Testis (tissue), 3 donors: ENCODE measurements around the gene CDKAL1. TPM values are rescaled to one million over a fixed set of nuclear protein-coding genes. Genes with fewer than 3 reads are reported as not detected.

Source experiments
- DNase-seq: peaks from one replicate; pipeline ENCODE4 v3.0.0-alpha.2; 2019
- H3K27ac ChIP-seq, 2 donors: fragments of 200-600 bp; sonication (generic); one replicate each; pipeline ENCODE4 v1.5.1; 2019
- H3K27me3 ChIP-seq: fragments of 200-600 bp; sonication (generic); one replicate; pipeline ENCODE4 v1.5.1; 2019
- H3K36me3 ChIP-seq: fragments of 200-600 bp; sonication (generic); one replicate; pipeline ENCODE4 v1.5.1; 2017; ENCODE audit warnings: low read depth; ENCODE audit errors: missing control alignments
- H3K4me1 ChIP-seq: fragments of 200-600 bp; sonication (generic); one replicate; pipeline ENCODE4 v1.5.1; 2019
- H3K4me3 ChIP-seq, 2 donors: fragments of 200-600 bp; sonication (generic); one replicate each; pipeline ENCODE4 v1.5.1; 2017 to 2019
- H3K9me3 ChIP-seq: fragments of 200-600 bp; sonication (generic); one replicate; pipeline ENCODE4 v1.5.1; 2017
- POLR2A ChIP-seq: fragments of 450-650 bp; IDR thresholded peaks from one replicate; pipeline ENCODE4 v1.6.1; 2017; ENCODE audit warnings: antibody characterized with exemption, mild to moderate bottlenecking, moderate library complexity
- WGBS, 2 donors: methylation state at CpG; one replicate each; pipeline ENCODE4 v1.1.5; 2018; 5-methylcytosine and 5-hydroxymethylcytosine counted together
- intact Hi-C: fragments of 100-400 bp; cut with DNase I; formaldehyde crosslinking; loops from one replicate; pipeline ENCODE4 v1.15.1; 2023; ENCODE audit warnings: low total_unique reads
- polyA plus RNA-seq: library from polyadenylated mRNA; stranded (reverse); fragments of 350-450 nt; fragmentation: Illumina TruSeq; extraction: RNeasy Lipid Tissue Mini Kit (QIAGEN cat#74804); gene quantifications from one replicate; pipeline ENCODE4 v1.2.3, GENCODE V29; 2014; ENCODE audit warnings: low read depth, low replicate concordance; ENCODE audit not compliant: insufficient read depth
- total RNA-seq, 2 donors: library from RNA; depleted of rRNA; stranded (reverse); fragments of >200 nt; gene quantifications; one replicate each; pipeline ENCODE4 v1.2.3, GENCODE V29; 2016
- TF ChIP-seq, protein P1 (sequence below), 3 experiments: fragments of 450-650 bp in 2 of 3; fragments of 200-600 bp in 1 of 3; sonication (generic) in 1 of 3; IDR thresholded peaks; one replicate each; pipeline ENCODE4 v1.5.1; 2016 to 2019; ENCODE audit warnings: antibody characterized with exemption in 3 of 3, mild to moderate bottlenecking in 2 of 3, moderate library complexity in 1 of 3

CDKAL1 gene
- total and polyA plus RNA-seq, 3 donors from 2014 or later = 11.1 to 18.5 (median 16.1) TPM

DNA sequence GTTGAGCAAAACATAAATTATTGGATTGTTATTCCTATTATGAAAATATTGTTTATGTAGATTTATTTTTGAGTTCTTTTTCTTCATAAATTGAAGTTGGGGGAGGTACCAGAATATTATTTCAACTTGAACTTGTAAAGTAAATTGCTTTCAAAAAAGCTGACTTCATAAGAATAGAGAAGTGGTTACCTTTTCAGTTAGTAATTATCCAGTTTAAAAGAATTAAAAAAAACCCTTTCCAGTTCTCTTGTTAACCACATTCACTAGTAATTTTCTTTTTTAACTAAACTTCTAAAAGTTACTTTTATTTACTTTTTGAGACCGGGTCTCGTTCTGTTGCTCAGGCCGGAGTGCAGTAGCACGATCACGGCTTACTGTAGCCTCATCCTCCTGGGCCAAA lies 124.3 kb downstream of the CDKAL1 start:
- Histone ChIP-seq H3K4me3 (no peak overlapping the region), H3K36me3 (no peaks in the 10 kb centered on the region), H3K27ac (no peak overlapping the region), H3K9me3 (no peaks in the 10 kb centered on the region), H3K4me1 (no peaks in the 10 kb centered on the region), H3K27me3 (no peaks in the 10 kb centered on the region)
- 96 to 98% methylated on average over 5 of the region's 5 CpGs for WGBS, 2 donors
- intact Hi-C loops = no loop called here
- DNase-seq = no peak
- TF ChIP-seq, protein P1, sequence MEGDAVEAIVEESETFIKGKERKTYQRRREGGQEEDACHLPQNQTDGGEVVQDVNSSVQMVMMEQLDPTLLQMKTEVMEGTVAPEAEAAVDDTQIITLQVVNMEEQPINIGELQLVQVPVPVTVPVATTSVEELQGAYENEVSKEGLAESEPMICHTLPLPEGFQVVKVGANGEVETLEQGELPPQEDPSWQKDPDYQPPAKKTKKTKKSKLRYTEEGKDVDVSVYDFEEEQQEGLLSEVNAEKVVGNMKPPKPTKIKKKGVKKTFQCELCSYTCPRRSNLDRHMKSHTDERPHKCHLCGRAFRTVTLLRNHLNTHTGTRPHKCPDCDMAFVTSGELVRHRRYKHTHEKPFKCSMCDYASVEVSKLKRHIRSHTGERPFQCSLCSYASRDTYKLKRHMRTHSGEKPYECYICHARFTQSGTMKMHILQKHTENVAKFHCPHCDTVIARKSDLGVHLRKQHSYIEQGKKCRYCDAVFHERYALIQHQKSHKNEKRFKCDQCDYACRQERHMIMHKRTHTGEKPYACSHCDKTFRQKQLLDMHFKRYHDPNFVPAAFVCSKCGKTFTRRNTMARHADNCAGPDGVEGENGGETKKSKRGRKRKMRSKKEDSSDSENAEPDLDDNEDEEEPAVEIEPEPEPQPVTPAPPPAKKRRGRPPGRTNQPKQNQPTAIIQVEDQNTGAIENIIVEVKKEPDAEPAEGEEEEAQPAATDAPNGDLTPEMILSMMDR (IDR thresholded peaks at IDR 0.05) = no peak
- no peak for TF ChIP-seq POLR2A

DNA sequence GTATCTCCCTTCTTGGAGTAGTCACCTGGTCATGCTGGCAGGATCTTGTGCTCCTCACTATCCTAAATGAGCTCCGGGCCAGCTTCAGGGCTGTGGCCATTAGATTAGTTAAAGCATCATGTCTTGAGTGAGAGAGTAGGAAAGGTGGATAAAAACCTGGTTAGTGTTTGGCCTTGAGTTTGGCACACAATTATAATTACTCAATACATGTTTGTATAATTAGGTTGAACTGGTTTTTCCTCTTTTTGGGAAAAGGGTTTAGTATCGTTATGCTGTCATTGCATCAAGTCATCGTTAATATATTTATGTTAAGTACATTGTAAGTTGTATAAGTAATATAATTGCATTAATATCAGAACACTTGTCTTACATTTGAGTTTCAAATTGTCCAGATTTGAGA lies 126.3 kb downstream of the CDKAL1 start:
- 84 to 89% methylated on average over 3 of the region's 3 CpGs for WGBS, 2 donors

DNA sequence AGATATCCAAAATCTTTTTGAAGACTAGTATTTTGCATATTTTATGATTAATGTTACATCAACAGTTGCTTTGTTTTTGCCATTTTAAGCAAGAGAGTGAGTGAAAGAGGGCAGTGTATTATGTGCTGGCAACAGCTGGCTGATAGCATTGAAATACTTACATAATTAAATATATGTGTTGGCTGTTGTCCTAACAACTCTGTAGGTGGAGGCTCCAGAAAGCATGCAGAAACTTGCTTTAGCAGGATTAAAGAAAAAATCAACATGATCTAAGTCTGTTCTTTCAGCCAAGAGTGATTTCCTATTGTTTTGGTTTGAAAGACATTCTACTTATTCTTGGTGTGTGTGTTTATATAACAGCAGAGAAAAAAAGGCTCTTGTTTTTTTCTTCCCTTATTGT lies 127.5 kb downstream of the CDKAL1 start:
- DNase-seq = no peak
- Histone ChIP-seq H3K4me1 (no peaks in the 10 kb centered on the region), H3K4me3 (no peak overlapping the region), H3K27ac (no peak overlapping the region), H3K27me3 (no peaks in the 10 kb centered on the region), H3K9me3 (no peaks in the 10 kb centered on the region), H3K36me3 (no peaks in the 10 kb centered on the region)
- TF ChIP-seq, protein P1 (IDR thresholded peaks at IDR 0.05) = no peak
- no peak for TF ChIP-seq POLR2A
- intact Hi-C loops = no loop called here

More for the DNA sequence above, 126.3 kb downstream of the CDKAL1 start:
- H3K4me3 ChIP-seq = no peak overlapping the region
- no peak for DNase-seq
- H3K27me3 ChIP-seq = no peaks in the 10 kb centered on the region
- no peaks in the 10 kb centered on the region for H3K4me1 ChIP-seq
- intact Hi-C loops = no loop called here
- H3K9me3 ChIP-seq = no peaks in the 10 kb centered on the region
- no peak for TF ChIP-seq POLR2A
- TF ChIP-seq, protein P1 (IDR thresholded peaks at IDR 0.05) = no peak
- no peaks in the 10 kb centered on the region for H3K36me3 ChIP-seq
- no peak overlapping the region for H3K27ac ChIP-seq

DNA sequence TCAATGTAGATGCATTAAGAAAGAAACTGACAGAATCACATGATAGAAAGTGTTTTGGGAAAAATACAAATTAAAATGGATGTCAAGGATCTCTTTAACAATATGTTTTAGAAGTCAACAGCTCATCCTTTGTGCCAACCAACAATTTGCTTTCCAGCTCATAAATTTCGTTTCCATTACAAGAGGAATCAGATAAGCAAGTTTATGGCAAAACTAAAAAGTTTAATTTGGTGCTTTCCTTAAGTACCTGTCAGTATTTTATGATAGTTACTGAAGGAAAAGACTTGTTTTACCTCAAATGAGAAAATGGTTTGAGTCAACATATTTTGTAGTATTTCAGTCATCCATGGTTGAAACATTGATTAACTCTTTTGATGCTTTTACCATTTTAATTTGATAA lies 130.0 kb downstream of the CDKAL1 start:
- H3K27ac ChIP-seq = no peak overlapping the region
- intact Hi-C loops = no loop called here
- no peak for DNase-seq
- no peaks in the 10 kb centered on the region for H3K36me3 ChIP-seq
- H3K4me3 ChIP-seq = no peak overlapping the region
- no peaks in the 10 kb centered on the region for H3K9me3 ChIP-seq
- H3K4me1 ChIP-seq = no peaks in the 10 kb centered on the region
- no peak for TF ChIP-seq POLR2A
- TF ChIP-seq, protein P1 (IDR thresholded peaks at IDR 0.05) = no peak
- WGBS, 2 donors = 85 to 88% methylated on average over 1 of the region's 1 CpG
- H3K27me3 ChIP-seq = no peaks in the 10 kb centered on the region

DNA sequence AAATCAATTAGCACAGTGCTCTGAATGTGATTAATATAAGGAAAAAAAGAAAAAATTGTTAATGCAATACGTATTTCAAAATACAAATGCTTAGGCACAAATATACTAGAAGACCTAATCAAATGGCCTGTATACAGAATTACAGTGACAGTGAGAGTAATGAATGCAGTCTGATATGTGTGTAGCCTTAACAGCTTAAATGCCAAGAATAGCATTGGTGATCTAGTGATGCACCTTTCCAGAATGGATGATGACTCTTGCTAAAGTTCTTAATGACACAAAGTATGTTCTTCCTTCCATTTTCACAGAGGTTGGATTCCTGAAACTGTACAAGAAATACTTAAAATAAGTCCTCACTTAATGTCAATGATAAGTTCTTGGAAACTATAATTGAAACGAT lies 131.0 kb downstream of the CDKAL1 start:
- intact Hi-C loops = no loop called here
- DNase-seq = no peak
- WGBS, 2 donors = 56 to 87% methylated on average over 2 of the region's 2 CpGs
- Histone ChIP-seq H3K9me3 (no peaks in the 10 kb centered on the region), H3K4me1 (no peaks in the 10 kb centered on the region), H3K4me3 (no peak overlapping the region), H3K27me3 (no peaks in the 10 kb centered on the region), H3K36me3 (no peaks in the 10 kb centered on the region), H3K27ac (no peak overlapping the region)
- TF ChIP-seq POLR2A = no peak
- TF ChIP-seq, protein P1 (IDR thresholded peaks at IDR 0.05) = no peak
